BLaER1 treated with 17β-estradiol and CSF1 and Interleukin-3, amounts not matched to agents 10 nM and 100 nM (cell line): Measurements from ENCODE around the gene CFAP54.

ENCODE experiments used
- H3K27ac ChIP-seq, 11 experiments: shearing (Covaris generic); formaldehyde crosslinking; 2 replicates each; pipeline ENCODE4 v1.8.1; 2022
- H3K27me3 ChIP-seq, 11 experiments: shearing (Covaris generic); formaldehyde crosslinking; 2 replicates each; pipeline ENCODE4 v1.8.1; 2022
- H3K36me3 ChIP-seq, 11 experiments: shearing (Covaris generic); formaldehyde crosslinking; 2 replicates each; pipeline ENCODE4 v1.8.1; 2022
- H3K4me1 ChIP-seq, 10 experiments: shearing (Covaris generic); formaldehyde crosslinking; 2 replicates each; pipeline ENCODE4 v1.8.1; 2022
- H3K4me2 ChIP-seq, 11 experiments: shearing (Covaris generic); formaldehyde crosslinking; 2 replicates each; pipeline ENCODE4 v1.8.1; 2022
- H3K4me3 ChIP-seq, 10 experiments: shearing (Covaris generic); formaldehyde crosslinking; 2 replicates each; pipeline ENCODE4 v1.8.1; 2022
- H3K9ac ChIP-seq, 11 experiments: shearing (Covaris generic); formaldehyde crosslinking; 2 replicates each; pipeline ENCODE4 v1.8.1; 2022
- H3K9me3 ChIP-seq, 11 experiments: shearing (Covaris generic); formaldehyde crosslinking; replicated peaks in 1 of 11; 2 replicates each; pipeline ENCODE4 v1.8.1; 2022
- H4K20me1 ChIP-seq, 11 experiments: shearing (Covaris generic); formaldehyde crosslinking; 2 replicates each; pipeline ENCODE4 v1.8.1; 2022
- Cebpa-rat ChIP-seq, 11 experiments: shearing (Covaris generic); IDR thresholded peaks; 2 replicates each; pipeline ENCODE4 v1.8.1; 2022

CFAP54 gene

DNA sequence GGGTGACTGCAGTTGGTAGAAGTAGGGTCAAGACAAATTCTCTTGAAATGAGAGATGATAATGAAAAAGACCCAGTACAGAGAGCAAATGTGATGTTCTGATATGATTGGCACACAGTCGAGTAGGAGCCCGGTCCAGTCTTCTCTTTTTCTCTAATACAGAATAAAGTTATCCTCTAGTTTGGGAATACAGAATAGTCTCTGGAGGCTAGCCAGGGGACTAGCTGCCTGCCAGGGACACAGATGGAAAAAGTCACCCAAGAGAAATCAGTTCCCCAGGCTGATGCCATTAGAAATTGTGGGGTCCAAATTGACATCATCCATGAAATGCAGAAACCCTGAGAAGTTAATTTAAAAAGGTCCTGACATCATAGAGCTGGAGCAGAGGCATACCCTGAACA, 240.5 kb downstream of the CFAP54 start:
- no peak overlapping the region for H3K27ac ChIP-seq
- TF ChIP-seq Cebpa-rat (IDR thresholded peaks at IDR 0.05): no peak
- H3K4me1 ChIP-seq: no peaks in the 10 kb centered on the region
- H4K20me1 ChIP-seq: no peaks in the 10 kb centered on the region
- no peak overlapping the region for H3K4me3 ChIP-seq
- no peak overlapping the region for H3K4me2 ChIP-seq
- H3K36me3 ChIP-seq: no peaks in the 10 kb centered on the region
- H3K27me3 ChIP-seq: no peaks in the 10 kb centered on the region
- no peak overlapping the region for H3K9ac ChIP-seq
- H3K9me3 ChIP-seq: 0 out of 22 replicates have a peak, but pooled peaks cover 0 to 9% (median 0%) of the 10 kb centered on the region in 11 experiments

DNA sequence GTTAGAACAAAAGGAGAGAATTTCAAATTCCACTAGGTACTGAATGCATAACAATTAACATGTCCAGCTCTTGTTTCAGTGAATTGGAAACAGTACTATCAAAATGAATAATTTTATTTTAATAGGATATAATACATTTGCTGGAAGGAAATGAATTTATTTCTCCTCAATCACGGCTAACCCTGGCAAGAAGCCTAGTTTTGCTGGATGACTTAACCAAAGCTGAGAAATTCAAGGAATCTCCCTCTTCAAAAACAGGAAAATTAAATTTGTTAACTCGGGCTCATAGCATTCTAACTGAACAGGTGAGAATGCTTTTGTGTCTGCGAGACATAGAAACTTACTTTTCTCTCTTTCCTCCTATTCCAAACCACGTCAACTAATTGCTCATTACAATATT, 254.2 kb downstream of the CFAP54 start:
- Histone ChIP-seq H3K36me3 (no peaks in the 10 kb centered on the region), H3K27ac (no peak overlapping the region), H3K9ac (no peak overlapping the region), H3K27me3 (no peaks in the 10 kb centered on the region), H3K9me3 (0 out of 22 replicates have a peak, but pooled peaks cover 0 to under 1% (median 0%) of the 10 kb centered on the region in 11 experiments), H4K20me1 (no peaks in the 10 kb centered on the region), H3K4me1 (peaks cover 0 to 5% (median 0%) of the 10 kb centered on the region in 10 experiments; a peak in 2 of 20 replicates), H3K4me2 (no peak overlapping the region), H3K4me3 (no peak overlapping the region)
- TF ChIP-seq Cebpa-rat (IDR thresholded peaks at IDR 0.05): no peak

DNA sequence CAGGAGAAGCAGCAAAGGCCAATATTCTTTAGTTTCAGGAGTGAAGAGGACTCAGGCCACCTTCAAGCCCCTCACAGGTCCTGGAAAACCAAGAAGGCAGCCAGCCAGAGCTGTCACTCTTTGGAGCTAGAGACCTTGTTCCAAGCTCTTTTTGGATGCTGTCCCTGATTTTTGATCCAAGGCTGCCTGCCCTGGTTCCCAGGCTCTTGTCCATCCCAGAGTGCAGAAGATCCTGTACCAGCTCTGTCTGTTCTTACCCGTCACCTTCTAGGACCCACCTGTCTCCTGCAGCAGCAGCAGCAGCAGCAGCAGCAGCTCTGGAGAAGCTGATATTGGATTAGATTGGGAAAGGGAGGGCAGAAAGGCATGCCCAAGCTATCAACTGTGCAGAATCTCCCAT, 260.6 kb downstream of the CFAP54 start:
- no peak overlapping the region for H3K27ac ChIP-seq

DNA sequence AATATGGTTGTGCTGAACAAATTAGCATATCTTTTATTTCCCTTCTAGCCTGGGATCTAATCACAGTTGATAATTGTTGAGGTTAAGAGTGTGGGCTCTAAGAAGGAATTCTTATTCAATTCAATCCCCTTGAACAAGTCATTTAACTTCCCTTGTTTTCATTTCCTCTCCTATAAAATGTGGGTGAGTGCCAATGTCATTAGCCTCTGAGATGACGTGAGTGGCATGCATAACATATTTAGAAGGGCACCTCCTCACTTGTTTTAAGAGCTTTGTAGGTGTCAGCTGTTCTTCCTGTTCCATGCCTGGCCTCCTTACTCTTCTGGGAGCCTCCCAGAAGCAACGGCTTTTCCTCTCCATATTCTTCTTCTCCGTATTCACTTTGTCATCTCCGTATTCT, 262.2 kb downstream of the CFAP54 start:
- H4K20me1 ChIP-seq: no peaks in the 10 kb centered on the region
- H3K4me2 ChIP-seq: no peak overlapping the region
- H3K9ac ChIP-seq: no peak overlapping the region
- H3K4me1 ChIP-seq: no peaks in the 10 kb centered on the region
- H3K4me3 ChIP-seq: no peak overlapping the region
- no peaks in the 10 kb centered on the region for H3K36me3 ChIP-seq
- H3K27ac ChIP-seq: no peak overlapping the region
- no peak for TF ChIP-seq Cebpa-rat (IDR thresholded peaks at IDR 0.05)
- peaks cover 0 to 11% (median 5%) of the 10 kb centered on the region in 11 experiments; a peak in 7 of 22 replicates for H3K9me3 ChIP-seq
- no peaks in the 10 kb centered on the region for H3K27me3 ChIP-seq

More for the DNA sequence above, 260.6 kb downstream of the CFAP54 start:
- Histone ChIP-seq H3K4me3 (no peak overlapping the region), H3K9ac (no peak overlapping the region), H3K9me3 (peaks cover 0 to 11% (median 5%) of the 10 kb centered on the region in 11 experiments; a peak in 7 of 22 replicates), H4K20me1 (no peaks in the 10 kb centered on the region), H3K4me1 (no peaks in the 10 kb centered on the region), H3K27me3 (no peaks in the 10 kb centered on the region), H3K36me3 (no peaks in the 10 kb centered on the region), H3K4me2 (no peak overlapping the region)
- no peak for TF ChIP-seq Cebpa-rat (IDR thresholded peaks at IDR 0.05)

DNA sequence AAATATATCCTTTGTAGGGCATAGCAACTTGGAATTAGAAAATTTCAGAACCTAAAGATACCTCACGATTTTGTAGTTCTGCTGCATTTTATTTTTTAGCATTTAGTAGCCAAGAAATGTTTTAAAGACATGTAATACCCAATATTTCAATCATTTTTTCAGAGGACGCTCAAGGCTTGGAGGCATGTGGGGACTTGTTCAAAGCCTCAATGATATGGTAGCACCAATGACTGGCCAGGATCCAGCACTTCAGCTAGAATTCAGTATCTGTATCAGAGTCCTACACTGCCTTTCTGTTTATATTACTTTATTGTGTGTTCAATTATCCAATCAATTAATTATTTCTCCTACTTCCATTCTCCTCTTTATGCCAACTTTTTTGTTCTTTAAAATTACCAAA, 262.8 kb downstream of the CFAP54 start:
- no peak overlapping the region for H3K27ac ChIP-seq
- peaks cover 0 to 11% (median 5%) of the 10 kb centered on the region in 11 experiments; a peak in 7 of 22 replicates for H3K9me3 ChIP-seq
- no peaks in the 10 kb centered on the region for H3K27me3 ChIP-seq
- H4K20me1 ChIP-seq: no peaks in the 10 kb centered on the region
- H3K9ac ChIP-seq: no peak overlapping the region
- H3K4me1 ChIP-seq: no peaks in the 10 kb centered on the region
- no peak overlapping the region for H3K4me2 ChIP-seq
- no peak for TF ChIP-seq Cebpa-rat (IDR thresholded peaks at IDR 0.05)
- H3K36me3 ChIP-seq: no peaks in the 10 kb centered on the region
- H3K4me3 ChIP-seq: no peak overlapping the region

DNA sequence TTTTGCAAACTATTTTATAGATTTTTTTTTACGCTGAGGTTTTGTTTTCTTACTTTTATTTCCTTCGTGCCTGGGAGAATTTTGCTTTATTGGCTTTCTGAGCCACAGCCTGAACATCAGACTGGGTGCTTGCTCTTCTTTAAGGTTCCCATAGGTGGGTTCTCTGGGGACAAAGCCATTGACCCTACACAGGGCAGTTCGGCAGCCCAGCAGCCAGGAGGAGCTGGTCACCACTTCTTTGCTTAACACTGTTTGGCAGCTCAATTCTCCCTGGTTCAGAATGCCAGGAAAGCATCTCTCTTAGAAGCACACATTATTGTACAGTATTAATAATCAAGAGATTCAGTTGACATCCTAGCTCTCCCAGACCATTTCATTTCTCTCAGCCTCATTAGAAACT, 276.9 kb downstream of the CFAP54 start:
- Histone ChIP-seq H3K4me2 (no peak overlapping the region), H3K36me3 (no peaks in the 10 kb centered on the region), H3K4me3 (no peak overlapping the region), H3K27me3 (no peaks in the 10 kb centered on the region), H3K9ac (no peak overlapping the region), H4K20me1 (no peaks in the 10 kb centered on the region), H3K9me3 (no peaks in the 10 kb centered on the region), H3K4me1 (no peaks in the 10 kb centered on the region), H3K27ac (no peak overlapping the region)
- TF ChIP-seq Cebpa-rat (IDR thresholded peaks at IDR 0.05): no peak

DNA sequence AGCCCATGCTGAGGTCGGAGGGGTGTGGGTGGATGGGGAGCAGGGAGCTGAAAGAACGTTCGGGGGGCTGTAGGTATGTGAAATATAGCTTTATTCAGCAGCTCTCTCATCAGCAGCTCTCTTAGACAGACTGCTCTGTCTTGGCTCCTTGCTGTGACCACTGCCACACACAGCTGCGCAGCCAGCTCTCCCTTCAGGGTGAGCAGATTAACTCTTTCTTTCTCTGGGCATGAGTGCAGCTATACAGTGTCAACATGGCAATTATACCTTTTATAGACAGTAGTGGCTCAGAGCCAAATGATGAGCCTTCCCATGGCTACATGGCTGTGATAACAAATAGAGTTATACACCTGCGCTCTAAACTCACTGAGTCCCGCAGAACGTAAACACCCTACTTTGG, 280.0 kb downstream of the CFAP54 start:
- no peak overlapping the region for H3K4me3 ChIP-seq
- no peaks in the 10 kb centered on the region for H3K36me3 ChIP-seq
- no peak overlapping the region for H3K4me2 ChIP-seq
- no peaks in the 10 kb centered on the region for H4K20me1 ChIP-seq
- H3K9ac ChIP-seq: no peak overlapping the region
- no peaks in the 10 kb centered on the region for H3K27me3 ChIP-seq
- no peaks in the 10 kb centered on the region for H3K4me1 ChIP-seq
- 0 out of 22 replicates have a peak, but pooled peaks cover 0 to 5% (median 0%) of the 10 kb centered on the region in 11 experiments for H3K9me3 ChIP-seq
- no peak for TF ChIP-seq Cebpa-rat (IDR thresholded peaks at IDR 0.05)
- H3K27ac ChIP-seq: no peak overlapping the region

DNA sequence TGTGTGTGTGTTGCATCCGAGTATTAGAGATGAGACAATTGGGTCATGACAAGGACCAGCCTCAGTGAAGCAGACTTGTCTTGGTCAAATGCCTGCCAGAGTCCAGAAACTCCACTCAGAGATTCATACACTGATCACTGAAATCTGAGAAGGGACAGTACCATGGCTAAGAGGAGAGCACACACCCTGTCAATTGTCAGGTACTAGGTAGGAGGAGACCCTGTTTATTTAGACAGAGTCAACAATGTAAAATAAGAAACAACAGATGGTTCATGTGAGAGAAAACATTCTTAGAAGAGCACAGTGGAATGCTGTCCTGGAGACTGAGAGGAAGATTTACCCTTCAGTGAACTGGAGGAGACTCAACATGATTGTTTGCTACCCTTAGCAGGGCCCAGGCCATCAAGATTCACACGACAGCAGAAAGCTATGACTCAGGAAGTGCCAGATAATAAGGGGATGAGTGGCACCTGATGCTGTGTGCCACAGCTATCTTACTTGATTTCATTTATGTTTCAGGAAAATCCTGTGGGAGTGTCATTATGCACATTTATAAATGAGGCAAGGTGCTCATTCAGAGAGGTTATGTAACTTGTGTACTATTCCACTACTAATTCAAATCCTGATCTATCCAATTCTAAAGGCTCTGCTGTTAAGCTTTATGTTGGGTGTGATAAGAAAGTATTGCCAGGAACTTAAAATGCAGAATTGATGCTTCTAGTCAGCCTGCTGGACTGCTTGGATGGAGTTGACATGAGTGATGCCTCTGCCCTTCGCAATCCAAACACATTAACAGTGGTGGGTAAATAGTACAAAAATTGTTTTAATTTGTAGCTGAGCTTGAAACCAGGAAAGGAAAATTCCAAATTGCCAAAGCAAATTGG, 281.1 kb downstream of the CFAP54 start:
- no peak for TF ChIP-seq Cebpa-rat (IDR thresholded peaks at IDR 0.05)
- no peak overlapping the region for H3K27ac ChIP-seq
- no peak overlapping the region for H3K4me2 ChIP-seq

DNA sequence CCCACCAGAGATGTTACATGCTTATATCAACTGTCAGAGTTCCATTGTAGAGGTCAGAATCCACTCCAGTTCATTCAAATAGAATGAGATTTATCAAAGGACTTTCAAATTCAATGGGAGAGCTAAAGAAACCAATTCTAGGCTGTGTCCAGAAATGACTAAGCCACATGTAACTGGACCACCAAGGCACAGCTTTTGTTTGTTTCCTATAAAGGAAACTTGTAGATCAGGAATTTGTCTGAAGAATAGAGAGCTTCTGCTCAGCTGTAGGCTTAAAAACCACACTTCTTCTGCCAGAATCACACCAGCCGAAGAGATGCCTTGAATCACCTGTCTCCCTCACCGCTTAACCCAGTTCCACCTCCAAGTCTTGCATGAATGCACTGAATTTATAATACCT, 283.7 kb downstream of the CFAP54 start:
- Histone ChIP-seq H3K36me3 (no peaks in the 10 kb centered on the region), H3K4me3 (no peak overlapping the region), H3K27ac (no peak overlapping the region), H3K27me3 (no peaks in the 10 kb centered on the region), H3K4me1 (no peaks in the 10 kb centered on the region), H3K4me2 (no peak overlapping the region), H4K20me1 (no peaks in the 10 kb centered on the region), H3K9ac (no peak overlapping the region), H3K9me3 (0 out of 22 replicates have a peak, but pooled peaks cover 0 to 5% (median 0%) of the 10 kb centered on the region in 11 experiments)
- no peak for TF ChIP-seq Cebpa-rat (IDR thresholded peaks at IDR 0.05)

More for the DNA sequence above, 281.1 kb downstream of the CFAP54 start:
- Histone ChIP-seq H3K9ac (no peak overlapping the region), H3K4me1 (no peaks in the 10 kb centered on the region), H3K36me3 (no peaks in the 10 kb centered on the region), H3K9me3 (0 out of 22 replicates have a peak, but pooled peaks cover 0 to 5% (median 0%) of the 10 kb centered on the region in 11 experiments), H3K4me3 (no peak overlapping the region), H4K20me1 (no peaks in the 10 kb centered on the region), H3K27me3 (no peaks in the 10 kb centered on the region)
